Mesenchymal stem cell (in vitro differentiated cells and primary cell): Measurements from ENCODE around the gene SMARCC1.

Source experiments
- DNase-seq: peaks from one replicate; pipeline ENCODE4 v3.0.0-alpha.2; 2013
- H2AFZ ChIP-seq: one replicate; pipeline ENCODE4 v1.6.1; 2013; ENCODE audit warnings: low read depth, mild to moderate bottlenecking, control low read depth, inconsistent platforms, low read length, moderate library complexity
- H2AK5ac ChIP-seq: 2 replicates; pipeline ENCODE4 v1.6.1; 2013; ENCODE audit warnings: low read length, moderate library complexity, mild to moderate bottlenecking, inconsistent platforms; ENCODE audit not compliant: severe bottlenecking
- H2BK120ac ChIP-seq: one replicate; pipeline ENCODE4 v1.6.1; 2013; ENCODE audit warnings: low read depth, mild to moderate bottlenecking, inconsistent platforms, low read length, moderate library complexity
- H2BK12ac ChIP-seq, 2 experiments: one replicate each; pipeline ENCODE4 v1.6.1; 2013; ENCODE audit warnings: inconsistent platforms in 2 of 2, low read length in 2 of 2, mild to moderate bottlenecking in 2 of 2, moderate library complexity in 2 of 2, control low read depth in 1 of 2
- H2BK15ac ChIP-seq: one replicate; pipeline ENCODE4 v1.6.1; 2013; ENCODE audit warnings: mild to moderate bottlenecking, low read depth, inconsistent platforms; ENCODE audit not compliant: poor library complexity, severe bottlenecking
- H2BK5ac ChIP-seq: 2 replicates; pipeline ENCODE4 v1.6.1; 2013; ENCODE audit warnings: low read depth, mild to moderate bottlenecking, low read length, control low read depth, inconsistent platforms; ENCODE audit not compliant: poor library complexity, severe bottlenecking
- H3K14ac ChIP-seq, 2 experiments: one replicate each; pipeline ENCODE4 v1.6.1; 2013; ENCODE audit warnings: inconsistent platforms in 2 of 2, low read length in 2 of 2, control low read depth in 1 of 2, mild to moderate bottlenecking in 1 of 2, moderate library complexity in 1 of 2
- H3K18ac ChIP-seq, 2 experiments: one replicate each; pipeline ENCODE4 v1.6.1; 2013; ENCODE audit warnings: inconsistent platforms in 2 of 2, low read length in 2 of 2, control low read depth in 1 of 2, low read depth in 1 of 2, mild to moderate bottlenecking in 1 of 2
- H3K23ac ChIP-seq, 2 experiments: one replicate each; pipeline ENCODE4 v1.6.1; 2013; ENCODE audit warnings: inconsistent platforms in 2 of 2, low read length in 2 of 2, mild to moderate bottlenecking in 2 of 2, moderate library complexity in 2 of 2, control low read depth in 1 of 2
- H3K27ac ChIP-seq: 2 replicates; pipeline ENCODE4 v1.5.1; 2013; ENCODE audit warnings: mild to moderate bottlenecking, moderate library complexity, low read length, control low read depth, inconsistent platforms; ENCODE audit not compliant: poor library complexity, severe bottlenecking
- H3K27me3 ChIP-seq, 2 experiments: 2 replicates each; pipeline versions ENCODE4 v1.6.1 to v1.7.0; 2013; ENCODE audit warnings: low read length in 2 of 2, mild to moderate bottlenecking in 2 of 2, moderate library complexity in 2 of 2, control low read depth in 1 of 2, inconsistent platforms in 1 of 2; ENCODE audit not compliant: control insufficient read depth in 1 of 2, insufficient read depth in 1 of 2
- H3K36me3 ChIP-seq, 2 experiments: 2 replicates each; pipeline versions ENCODE4 v1.6.1 to v1.7.0; 2013; ENCODE audit warnings: low read length in 2 of 2, control low read depth in 1 of 2, inconsistent platforms in 1 of 2, low read depth in 1 of 2, mild to moderate bottlenecking in 1 of 2; ENCODE audit not compliant: insufficient read depth in 2 of 2, control insufficient read depth in 1 of 2
- H3K4ac ChIP-seq, 2 experiments: one replicate each; pipeline ENCODE4 v1.6.1; 2013; ENCODE audit warnings: inconsistent platforms in 2 of 2, low read length in 2 of 2, mild to moderate bottlenecking in 2 of 2, moderate library complexity in 2 of 2, control low read depth in 1 of 2, low read depth in 1 of 2
- H3K4me1 ChIP-seq: 2 replicates; pipeline ENCODE4 v1.6.1; 2013; ENCODE audit warnings: low read depth, low read length, control low read depth; ENCODE audit not compliant: control insufficient read depth, insufficient read depth
- H3K4me2 ChIP-seq: 2 replicates; pipeline ENCODE4 v1.6.1; 2013; ENCODE audit warnings: low read length, mild to moderate bottlenecking, inconsistent platforms; ENCODE audit not compliant: poor library complexity, severe bottlenecking
- H3K4me3 ChIP-seq, 2 experiments: 2 replicates each; pipeline versions ENCODE4 v1.5.1 to v1.7.0; 2013; ENCODE audit warnings: low read length in 2 of 2, mild to moderate bottlenecking in 2 of 2, control low read depth in 1 of 2, low read depth in 1 of 2; ENCODE audit not compliant: insufficient read depth in 1 of 2
- H3K79me1 ChIP-seq: replicated peaks from 2 replicates; pipeline ENCODE4 v1.6.1; 2013; ENCODE audit warnings: mild to moderate bottlenecking, control low read depth, low read length, inconsistent platforms; ENCODE audit not compliant: poor library complexity, severe bottlenecking
- H3K9ac ChIP-seq: 2 replicates; pipeline ENCODE4 v1.7.0; 2013; ENCODE audit warnings: mild to moderate bottlenecking, low read length, moderate library complexity
- H3K9me3 ChIP-seq: 2 replicates; pipeline ENCODE4 v1.7.0; 2013; ENCODE audit warnings: mild to moderate bottlenecking, low read length; ENCODE audit not compliant: control insufficient read depth
- H4K8ac ChIP-seq: one replicate; pipeline ENCODE4 v1.6.1; 2013; ENCODE audit warnings: inconsistent platforms, mild to moderate bottlenecking, low read length, moderate library complexity
- H4K91ac ChIP-seq: one replicate; pipeline ENCODE4 v1.6.1; 2013; ENCODE audit warnings: mild to moderate bottlenecking, low read length, inconsistent platforms
- WGBS: methylation state at CpG from one replicate; pipeline ENCODE4 v1.1.7; 2013; ENCODE audit warnings: mixed read lengths; 5-methylcytosine and 5-hydroxymethylcytosine counted together

The SMARCC1 gene

GRCh38 chr3:47614788-47615187 is 166.9 kb downstream of the SMARCC1 start:
- Histone ChIP-seq H3K4ac (no peak overlapping the region), H3K27ac (no peak overlapping the region), H2BK12ac (no peak overlapping the region), H2BK120ac (no peak overlapping the region), H2BK5ac (no peak overlapping the region), H4K8ac (no peak overlapping the region), H3K9me3 (no peaks in the 10 kb centered on the region), H3K9ac (no peak overlapping the region), H3K23ac (no peak overlapping the region), H2AFZ (no peak overlapping the region), H3K36me3 (peaks cover 20 to 74% of the 10 kb centered on the region in 2 experiments), H3K4me1 (peaks cover 2% of the 10 kb centered on the region), H3K79me1 (peaks cover 15% of the 10 kb centered on the region), H2BK15ac (no peak overlapping the region), H3K14ac (no peak overlapping the region), H3K27me3 (no peaks in the 10 kb centered on the region), H4K91ac (no peak overlapping the region), H2AK5ac (no peak overlapping the region), H3K4me3 (no peak overlapping the region), H3K4me2 (no peak overlapping the region), H3K18ac (no peak overlapping the region)
- no peak for DNase-seq
- 98% methylated on average over 1 of the region's 2 CpGs for WGBS

- H3K27ac ChIP-seq: no peak overlapping the region
- H3K36me3 ChIP-seq: peaks cover 15 to 72% of the 10 kb centered on the region in 2 experiments
- H3K9me3 ChIP-seq: no peaks in the 10 kb centered on the region
- no peak overlapping the region for H2BK120ac ChIP-seq
- WGBS: over 99% methylated on average over 3 of the region's 4 CpGs
- no peak overlapping the region for H2BK15ac ChIP-seq
- H3K4me2 ChIP-seq: no peak overlapping the region
- no peak overlapping the region for H3K14ac ChIP-seq
- no peak overlapping the region for H3K23ac ChIP-seq
- no peak overlapping the region for H3K4ac ChIP-seq
- no peak for DNase-seq
- H2BK12ac ChIP-seq: no peak overlapping the region
- H2AFZ ChIP-seq: no peak overlapping the region
- H3K27me3 ChIP-seq: no peaks in the 10 kb centered on the region
- H4K8ac ChIP-seq: no peak overlapping the region
- no peak overlapping the region for H2BK5ac ChIP-seq
- H3K4me3 ChIP-seq: no peak overlapping the region
- no peak overlapping the region for H3K9ac ChIP-seq
- no peak overlapping the region for H4K91ac ChIP-seq
- peaks cover 2% of the 10 kb centered on the region for H3K4me1 ChIP-seq
- peaks cover 11% of the 10 kb centered on the region for H3K79me1 ChIP-seq
- H2AK5ac ChIP-seq: no peak overlapping the region
- no peak overlapping the region for H3K18ac ChIP-seq
Measured at GRCh38 chr3:47613722-47614121, 168.0 kb downstream of the SMARCC1 start.

GRCh38 chr3:47612879-47613278 is 168.8 kb downstream of the SMARCC1 start:
- H4K8ac ChIP-seq: no peak overlapping the region
- H2BK15ac ChIP-seq: no peak overlapping the region
- peak overlapping the region; percentile 96 for H2AK5ac ChIP-seq
- H3K9me3 ChIP-seq: no peaks in the 10 kb centered on the region
- no peaks in the 10 kb centered on the region for H3K27me3 ChIP-seq
- H3K27ac ChIP-seq: peak overlapping the region; percentile 65
- H2AFZ ChIP-seq: no peak overlapping the region
- H3K4me3 ChIP-seq: no peak overlapping the region
- H3K9ac ChIP-seq: no peak overlapping the region
- H2BK5ac ChIP-seq: no peak overlapping the region
- H3K4me2 ChIP-seq: no peak overlapping the region
- H2BK120ac ChIP-seq: no peak overlapping the region
- no peak overlapping the region for H3K4ac ChIP-seq
- no peak overlapping the region for H3K18ac ChIP-seq
- H3K36me3 ChIP-seq: peaks cover 17 to 74% of the 10 kb centered on the region in 2 experiments
- H3K23ac ChIP-seq: no peak overlapping the region
- H3K79me1 ChIP-seq: peaks cover 16% of the 10 kb centered on the region
- DNase-seq: no peak
- 100% methylated on average over 1 of the region's 2 CpGs for WGBS
- H3K14ac ChIP-seq: no peak overlapping the region
- no peak overlapping the region for H2BK12ac ChIP-seq
- peaks cover 2% of the 10 kb centered on the region for H3K4me1 ChIP-seq
- no peak overlapping the region for H4K91ac ChIP-seq

GRCh38 chr3:47612178-47612577 is 169.5 kb downstream of the SMARCC1 start:
- Histone ChIP-seq H3K9ac (no peak overlapping the region), H3K27ac (peak overlapping the region; percentile 89), H2BK15ac (no peak overlapping the region), H2BK5ac (no peak overlapping the region), H3K4me1 (peaks cover 2% of the 10 kb centered on the region), H2AFZ (no peak overlapping the region), H3K9me3 (no peaks in the 10 kb centered on the region), H3K4me3 (no peak overlapping the region), H4K8ac (no peak overlapping the region), H3K79me1 (peaks cover 17% of the 10 kb centered on the region), H2AK5ac (no peak overlapping the region), H3K18ac (no peak overlapping the region), H3K14ac (no peak overlapping the region), H3K36me3 (peaks cover 18 to 73% of the 10 kb centered on the region in 2 experiments), H2BK120ac (no peak overlapping the region), H3K27me3 (no peaks in the 10 kb centered on the region), H3K4me2 (no peak overlapping the region), H3K23ac (no peak overlapping the region), H2BK12ac (no peak overlapping the region), H4K91ac (no peak overlapping the region), H3K4ac (no peak overlapping the region)
- peak; percentile 62 for DNase-seq
